Measurements from ENCODE around the gene ACVR1B. TPM values are rescaled to one million over a fixed set of nuclear protein-coding genes. Genes with fewer than 3 reads are reported as not detected.
A peak's percentile ranks its signal among the peaks of the same experiment; 100 is the strongest.

Gene ACVR1B
- total and polyA plus RNA-seq, 11 donors, result 7.4 to 19.8 (median 11.6) TPM

DNA sequence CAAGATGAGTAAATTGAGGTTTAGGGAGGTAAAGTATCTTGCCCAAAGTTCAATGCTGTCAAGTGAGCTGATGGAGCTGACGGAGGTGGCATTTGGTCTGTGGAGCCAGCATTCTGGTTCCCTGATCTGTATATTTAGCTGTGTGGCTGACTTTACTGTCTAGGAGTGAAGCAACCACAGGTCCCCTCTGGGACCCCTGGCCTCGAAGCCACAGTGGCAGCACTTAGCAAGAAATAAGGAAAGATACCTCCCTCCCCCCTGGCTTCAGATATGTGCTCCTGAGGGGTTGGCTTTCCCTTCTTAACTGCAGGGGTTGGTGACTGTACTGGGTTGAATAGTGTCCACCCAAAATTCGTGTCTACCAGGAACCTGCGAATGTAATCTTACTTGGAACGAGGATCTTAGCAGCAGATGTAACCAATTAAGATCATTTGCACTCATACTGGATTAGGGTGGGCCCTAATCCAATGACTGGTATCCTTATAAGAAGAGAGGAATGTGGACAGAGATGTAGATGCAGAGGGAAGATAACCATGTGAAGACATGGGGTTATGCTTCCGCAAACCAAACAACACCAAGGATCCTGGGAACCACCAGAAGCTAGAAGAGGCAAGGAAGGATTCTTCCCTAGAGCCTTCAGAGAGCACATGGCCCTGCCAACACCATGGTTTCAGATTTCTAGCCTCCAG lies 2.0 kb upstream of the ACVR1B start:
- TF ChIP-seq, protein P1, sequence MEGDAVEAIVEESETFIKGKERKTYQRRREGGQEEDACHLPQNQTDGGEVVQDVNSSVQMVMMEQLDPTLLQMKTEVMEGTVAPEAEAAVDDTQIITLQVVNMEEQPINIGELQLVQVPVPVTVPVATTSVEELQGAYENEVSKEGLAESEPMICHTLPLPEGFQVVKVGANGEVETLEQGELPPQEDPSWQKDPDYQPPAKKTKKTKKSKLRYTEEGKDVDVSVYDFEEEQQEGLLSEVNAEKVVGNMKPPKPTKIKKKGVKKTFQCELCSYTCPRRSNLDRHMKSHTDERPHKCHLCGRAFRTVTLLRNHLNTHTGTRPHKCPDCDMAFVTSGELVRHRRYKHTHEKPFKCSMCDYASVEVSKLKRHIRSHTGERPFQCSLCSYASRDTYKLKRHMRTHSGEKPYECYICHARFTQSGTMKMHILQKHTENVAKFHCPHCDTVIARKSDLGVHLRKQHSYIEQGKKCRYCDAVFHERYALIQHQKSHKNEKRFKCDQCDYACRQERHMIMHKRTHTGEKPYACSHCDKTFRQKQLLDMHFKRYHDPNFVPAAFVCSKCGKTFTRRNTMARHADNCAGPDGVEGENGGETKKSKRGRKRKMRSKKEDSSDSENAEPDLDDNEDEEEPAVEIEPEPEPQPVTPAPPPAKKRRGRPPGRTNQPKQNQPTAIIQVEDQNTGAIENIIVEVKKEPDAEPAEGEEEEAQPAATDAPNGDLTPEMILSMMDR (IDR thresholded peaks at IDR 0.05), result no peak
- TF ChIP-seq POLR2A (IDR thresholded peaks at IDR 0.05), result no peak
- H3K4me3 ChIP-seq, result no peak overlapping the region
- intact Hi-C loops (cut with DNase I), result loop anchor here in 1 of 10 donors (2.0 kb wide), 1 partner anchor 19 kb away; no protein-coding TSS in a partner anchor
- ATAC-seq (no peak), DNase-seq (no peak)
- peaks cover 0 to 29% (median 18%) of the 10 kb centered on the region in 12 donors for H3K4me1 ChIP-seq
- no peaks in the 10 kb centered on the region for H3K27me3 ChIP-seq
- H3K27ac ChIP-seq, result no peak overlapping the region
- WGBS, 4 donors, result 86 to 88% (median 86%) methylated on average over 6 of the region's 6 CpGs
- no peaks in the 10 kb centered on the region for H3K36me3 ChIP-seq
- peaks cover 0 to 10% (median 6%) of the 10 kb centered on the region in 12 donors for H3K9me3 ChIP-seq

DNA sequence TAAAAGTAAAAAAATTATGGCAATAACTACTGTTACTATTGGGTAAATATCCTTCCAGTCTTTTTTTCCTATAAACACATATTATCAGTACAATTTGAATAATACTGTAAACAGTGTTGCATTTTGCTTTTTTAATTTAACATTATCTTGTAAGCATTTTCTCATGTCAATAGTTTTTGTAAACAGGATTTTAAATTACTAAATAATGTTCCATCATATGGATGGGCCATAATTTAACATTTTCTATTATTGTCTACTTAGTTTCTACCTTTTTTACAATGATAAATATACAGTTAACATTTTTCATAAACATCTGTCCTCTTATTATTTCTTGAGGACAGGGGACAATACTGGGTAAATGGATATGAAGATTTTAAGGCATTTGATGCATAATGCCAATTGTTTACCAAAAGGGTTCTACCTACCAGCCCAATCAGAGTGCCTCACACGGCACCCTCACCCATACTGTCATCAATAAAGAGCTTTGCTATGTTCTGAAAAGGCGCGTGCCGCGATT lies 759 bp upstream of the ACVR1B start:
- peak overlapping the region in 9 of 12 donors; percentile 37 to 61 (median 42) for H3K27ac ChIP-seq
- H3K27me3 ChIP-seq, result no peaks in the 10 kb centered on the region
- peak overlapping the region in 11 of 12 donors; percentile 36 to 100 (median 64) for H3K4me3 ChIP-seq
- peaks cover 8 to 41% (median 30%) of the 10 kb centered on the region in 12 donors for H3K4me1 ChIP-seq
- no peaks in the 10 kb centered on the region for H3K36me3 ChIP-seq
- ATAC-seq (no peak), DNase-seq (no peak)
- WGBS, 4 donors, result 4 to 6% (median 5%) methylated on average over 5 of the region's 5 CpGs
- TF ChIP-seq POLR2A (IDR thresholded peaks at IDR 0.05), result no peak
- TF ChIP-seq, protein P1 (IDR thresholded peaks at IDR 0.05), result no peak
- H3K9me3 ChIP-seq, result no peaks in the 10 kb centered on the region
- intact Hi-C loops (cut with DNase I), result loop anchor here in 1 of 10 donors (2.0 kb wide), 1 partner anchor 20 kb away; no protein-coding TSS in a partner anchor

DNA sequence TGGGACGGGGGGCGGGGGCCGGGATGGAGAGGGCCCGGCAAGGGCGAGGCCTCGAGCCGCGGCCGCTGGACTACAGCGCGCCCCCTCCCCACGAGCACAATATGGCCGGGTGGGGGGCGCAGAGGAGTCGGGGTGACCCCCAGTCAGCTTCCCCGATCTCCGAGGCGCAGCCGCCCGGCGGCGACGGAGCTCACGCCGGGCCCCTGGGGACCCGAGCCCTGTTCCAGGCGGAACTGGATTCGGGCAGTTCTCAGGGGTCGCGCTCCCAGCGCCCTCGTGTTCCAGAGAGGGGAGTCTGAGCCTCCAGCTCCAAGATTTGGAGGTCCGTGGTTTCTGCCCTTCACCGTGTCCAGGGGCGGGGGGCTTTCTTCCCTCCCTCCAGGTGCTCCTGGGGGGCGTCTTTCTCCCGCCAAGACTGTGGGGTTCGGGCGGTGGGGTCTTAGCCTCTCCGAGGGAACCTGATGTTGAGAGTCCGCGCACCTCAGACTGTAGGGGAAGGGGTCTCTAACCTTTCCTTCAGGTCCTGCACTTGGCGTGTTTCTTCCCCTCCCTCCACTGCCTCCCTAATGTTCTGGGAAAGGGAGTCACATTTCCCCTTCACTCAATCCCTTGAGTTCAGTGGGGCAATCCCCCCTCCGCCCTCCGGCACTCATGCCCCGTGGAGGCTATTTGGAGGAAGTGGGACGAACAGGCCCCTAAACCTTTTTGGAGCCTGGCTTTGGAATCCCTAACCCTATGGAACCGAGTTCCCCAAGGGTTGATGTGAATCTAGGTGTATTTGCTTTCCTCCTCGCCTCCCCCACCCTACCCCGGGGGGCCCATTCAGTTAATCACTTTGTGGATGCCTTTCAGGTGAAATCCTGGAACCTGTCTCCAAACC lies 584 bp downstream of the ACVR1B start:
- intact Hi-C loops (cut with DNase I), result loop anchor here in 1 of 10 donors (2.0 kb wide), 1 partner anchor 21 kb away; no protein-coding TSS in a partner anchor

More for the DNA sequence above, 584 bp downstream of the ACVR1B start:
- Histone ChIP-seq H3K4me3 (peak overlapping the region; percentile 77 to 100 (median 99)), H3K4me1 (peaks cover 8 to 47% (median 32%) of the 10 kb centered on the region in 12 donors), H3K27ac (peak overlapping the region; percentile 74 to 96 (median 90)), H3K36me3 (no peaks in the 10 kb centered on the region), H3K27me3 (no peaks in the 10 kb centered on the region), H3K9me3 (peaks cover 0 to 4% (median 0%) of the 10 kb centered on the region in 12 donors)
- ATAC-seq, result peak in 3 of 4 donors; percentile 20 to 28 (median 22)
- 1 to 5% (median 2%) methylated on average over 14 to 50 of the region's 50 CpGs for WGBS, 4 donors
- DNase-seq, result peak; percentile 32 to 68 (median 46)
- no peak for TF ChIP-seq POLR2A (IDR thresholded peaks at IDR 0.05)
- TF ChIP-seq, protein P1 (IDR thresholded peaks at IDR 0.05), result no peak

All from heart left ventricle (tissue), 16 donors.